HCT116 (cell line): ENCODE results near the gene CACNA1E. TPM values are rescaled to one million over a fixed set of nuclear protein-coding genes. Genes with fewer than 3 reads are reported as not detected.

Experiments
- ATAC-seq: fragments of 200-7000 bp; cut with Tn5 transposase; 2 replicates; pipeline ENCODE4 v1.9.1; 2020; ENCODE audit warnings: mild to moderate bottlenecking, moderate library complexity
- BruUV-seq: library from RNA; stranded (reverse); fragments of 400-500 nt; replicated peaks from 2 replicates; lab custom pipeline; 2021; lab: Mats Ljungman, UMichigan
- CTCF ChIA-PET: fragments of 300-600 bp; sonication (Branson Sonifier 250); formaldehyde crosslinking; loops from one replicate; lab custom pipeline; 2021; ENCODE audit warnings: antibody characterized with exemption; lab: Charles Lee
- POLR2A ChIA-PET: fragments of 300-600, 350-600 bp; sonication (Branson Sonifier 250); formaldehyde crosslinking; loops from one replicate; lab custom pipeline; 2021; ENCODE audit warnings: antibody characterized with exemption; lab: Charles Lee
- RAD21 ChIA-PET, 2 experiments: fragments of 300-600 bp; sonication (Branson Sonifier 250); formaldehyde crosslinking; loops; one replicate each; lab custom pipeline; 2023; ENCODE audit warnings: low total read pairs in 2 of 2; ENCODE audit not compliant: uncharacterized antibody in 2 of 2, unreplicated experiment in 2 of 2, low non-redundant PET in 1 of 2; lab: Charles Lee
- DNase-seq: peaks from one replicate; pipeline ENCODE4 v3.0.0-alpha.2; 2010; ENCODE audit warnings: low read depth, low spot score
- H2AFZ ChIP-seq: fragments of 200-600 bp; shearing (Covaris generic), sonication (generic); 2 replicates; pipeline ENCODE4 v1.6.1; 2017; ENCODE audit warnings: low read depth, mixed run types, mixed read lengths, antibody characterized with exemption, low read length; ENCODE audit not compliant: poor library complexity, severe bottlenecking
- H3K27ac ChIP-seq: 2 replicates; pipeline ENCODE4 v1.5.1; 2012; ENCODE audit warnings: low read depth, low read length
- H3K27me3 ChIP-seq: fragments of 200-600 bp; sonication (generic); 2 replicates; pipeline ENCODE4 v1.6.1; 2016; ENCODE audit warnings: mixed run types, low read length, mixed read lengths; ENCODE audit not compliant: insufficient read depth
- H3K36me3 ChIP-seq, 2 experiments: fragments of 200-500 bp in 1 of 2; fragments of 200-600 bp in 1 of 2; sonication (Bioruptor generic) in 1 of 2; sonication (generic) in 1 of 2; 2 replicates each; pipeline versions ENCODE4 v1.5.1 to v1.6.1; 2014 to 2016; ENCODE audit warnings: low read length in 2 of 2, inconsistent platforms in 1 of 2, mixed read lengths in 1 of 2, mixed run types in 1 of 2; ENCODE audit not compliant: insufficient read depth in 2 of 2, control insufficient read depth in 1 of 2
- H3K4me1 ChIP-seq, 2 experiments: fragments of 200-600 bp in 1 of 2; sonication (generic) in 1 of 2; 2 replicates each; pipeline versions ENCODE4 v1.5.1 to v1.6.1; 2012 to 2017; ENCODE audit warnings: low read length in 2 of 2, inconsistent platforms in 1 of 2, mild to moderate bottlenecking in 1 of 2, mixed read lengths in 1 of 2, mixed run types in 1 of 2, moderate library complexity in 1 of 2; ENCODE audit not compliant: insufficient read depth in 2 of 2, control insufficient read depth in 1 of 2
- H3K4me2 ChIP-seq: fragments of 200-600 bp; sonication (generic); 2 replicates; pipeline ENCODE4 v1.6.1; 2017; ENCODE audit warnings: mixed run types, low read length, mixed read lengths
- H3K4me3 ChIP-seq, 2 experiments: fragments of 200-600 bp in 1 of 2; sonication (generic) in 1 of 2; replicated peaks in 1 of 2; 2 replicates each; pipeline ENCODE4 v1.5.1; 2011 to 2016; ENCODE audit warnings: low read length in 2 of 2, control low read depth in 1 of 2, low read depth in 1 of 2, mild to moderate bottlenecking in 1 of 2, mixed read lengths in 1 of 2, mixed run types in 1 of 2
- H3K79me2 ChIP-seq: fragments of 200-600 bp; sonication (generic); 2 replicates; pipeline ENCODE4 v1.6.1; 2017; ENCODE audit warnings: mild to moderate bottlenecking, mixed run types, low read length, moderate library complexity, mixed read lengths; ENCODE audit not compliant: insufficient read depth
- H3K9ac ChIP-seq: fragments of 200-600 bp; sonication (generic); 2 replicates; pipeline ENCODE4 v1.6.1; 2016; ENCODE audit warnings: low read length, mixed read lengths
- H3K9me2 ChIP-seq: fragments of 200-600 bp; sonication (generic), shearing (Covaris generic); 2 replicates; pipeline ENCODE4 v1.6.1; 2017; ENCODE audit warnings: mixed run types, mild to moderate bottlenecking, moderate library complexity; ENCODE audit not compliant: insufficient read depth
- H3K9me3 ChIP-seq, 2 experiments: fragments of 200-500 bp in 1 of 2; fragments of 200-600 bp in 1 of 2; sonication (Bioruptor generic) in 1 of 2; sonication (generic) in 1 of 2; 2 replicates each; pipeline ENCODE4 v1.6.1; 2014 to 2017; ENCODE audit warnings: low read length in 2 of 2, mixed read lengths in 2 of 2, inconsistent platforms in 1 of 2, low read depth in 1 of 2, mild to moderate bottlenecking in 1 of 2, mixed run types in 1 of 2, moderate library complexity in 1 of 2; ENCODE audit not compliant: control insufficient read depth in 1 of 2, insufficient read depth in 1 of 2
- H4K20me1 ChIP-seq: fragments of 200-600 bp; sonication (generic), shearing (Covaris generic); 2 replicates; pipeline ENCODE4 v1.6.1; 2017; ENCODE audit warnings: mixed run types, mild to moderate bottlenecking, moderate library complexity; ENCODE audit not compliant: insufficient read depth
- EZH2 ChIP-seq: fragments of 200-600 bp; sonication (generic); IDR thresholded peaks from 2 replicates; pipeline ENCODE4 v1.6.1; 2017; ENCODE audit warnings: antibody characterized with exemption, mixed run types
- POLR2A ChIP-seq: IDR thresholded peaks from 2 replicates; pipeline ENCODE4 v1.7.0; 2011; ENCODE audit warnings: borderline replicate concordance; ENCODE audit not compliant: insufficient read depth, insufficient read length; ENCODE audit errors: extremely low read depth
- POLR2AphosphoS5 ChIP-seq: IDR thresholded peaks from 2 replicates; pipeline ENCODE4 v1.6.1; 2011; ENCODE audit warnings: mild to moderate bottlenecking, low read depth, low read length, moderate library complexity
- SIN3A ChIP-seq: IDR thresholded peaks from 2 replicates; pipeline ENCODE4 v1.6.1; 2012; ENCODE audit warnings: low read depth
- SRF ChIP-seq: IDR thresholded peaks from 2 replicates; pipeline ENCODE4 v1.6.1; 2012; ENCODE audit warnings: low read depth
- TCF7L2 ChIP-seq: IDR thresholded peaks from 2 replicates; pipeline ENCODE4 v1.7.0; 2011; ENCODE audit warnings: borderline replicate concordance, inconsistent platforms; ENCODE audit not compliant: insufficient read depth, insufficient read length; ENCODE audit errors: extremely low read depth
- ZFX ChIP-seq: fragments of 450-650 bp; IDR thresholded peaks from 2 replicates; pipeline ENCODE4 v1.6.1; 2017
- ZNF274 ChIP-seq: fragments of 200-500 bp; sonication (Bioruptor generic); IDR thresholded peaks from 2 replicates; pipeline ENCODE4 v1.6.1; 2014; ENCODE audit warnings: mild to moderate bottlenecking, low read depth, low read length, inconsistent platforms
- intact Hi-C: fragments of 100-400 bp; cut with micrococcal nuclease; formaldehyde crosslinking; loops from 2 replicates; pipeline ENCODE4 v1.10.0; 2022
- total RNA-seq: library from RNA; stranded (reverse); gene quantifications from one replicate; pipeline ENCODE4 v1.2.1, GENCODE V29; 2021; ENCODE audit not compliant: unreplicated experiment
- TF ChIP-seq, protein P1 (sequence below): IDR thresholded peaks from 2 replicates; pipeline ENCODE4 v1.6.1; 2011; ENCODE audit warnings: mild to moderate bottlenecking, low read length, moderate library complexity; ENCODE audit not compliant: insufficient replicate concordance; ENCODE audit errors: extremely low read depth
- TF ChIP-seq, protein P2 (sequence below): IDR thresholded peaks from 2 replicates; pipeline ENCODE4 v1.6.1; 2012
- TF ChIP-seq, protein P3 (sequence below): IDR thresholded peaks from 2 replicates; pipeline ENCODE4 v1.6.1; 2012; ENCODE audit warnings: low read depth

Gene CACNA1E
- total RNA-seq, 1 experiment from 2014 or later = 0.02 TPM

DNA sequence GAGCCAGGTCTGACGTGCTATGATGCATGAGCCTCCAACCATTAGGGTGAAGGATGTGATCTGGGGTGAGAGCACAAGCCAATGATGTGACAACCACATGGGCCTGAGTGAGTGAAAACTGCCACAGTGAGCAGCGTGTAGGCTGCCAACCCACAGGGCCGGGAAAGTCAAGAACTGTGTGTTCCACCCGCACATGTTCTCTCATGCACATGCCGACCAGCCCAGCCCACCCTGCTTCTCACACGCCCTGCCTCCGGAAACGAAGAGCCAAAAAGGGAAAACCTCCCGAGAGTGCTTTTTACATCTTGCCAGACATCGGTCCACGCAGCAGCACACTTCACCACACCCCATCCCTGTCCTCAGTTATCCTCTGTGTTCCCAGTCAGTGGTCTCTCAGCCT is 197.0 kb downstream of the CACNA1E start:
- Histone ChIP-seq H3K9ac (no peak overlapping the region), H3K27ac (no peak overlapping the region), H3K4me1 (no peaks in the 10 kb centered on the region), H3K79me2 (no peaks in the 10 kb centered on the region), H3K4me3 (no peak overlapping the region), H3K9me2 (no peaks in the 10 kb centered on the region), H3K36me3 (no peaks in the 10 kb centered on the region), H4K20me1 (no peaks in the 10 kb centered on the region)
- ChIA-PET CTCF (no interaction called here), RAD21 (no interaction called here)
- DNase-seq = no peak
- intact Hi-C loops = no loop called here
- TF ChIP-seq TCF7L2 (no peak), POLR2A (no peak), SIN3A (no peak), ZFX (no peak), EZH2 (no peak), ZNF274 (no peak), POLR2AphosphoS5 (no peak), SRF (no peak)
- TF ChIP-seq, protein P1, sequence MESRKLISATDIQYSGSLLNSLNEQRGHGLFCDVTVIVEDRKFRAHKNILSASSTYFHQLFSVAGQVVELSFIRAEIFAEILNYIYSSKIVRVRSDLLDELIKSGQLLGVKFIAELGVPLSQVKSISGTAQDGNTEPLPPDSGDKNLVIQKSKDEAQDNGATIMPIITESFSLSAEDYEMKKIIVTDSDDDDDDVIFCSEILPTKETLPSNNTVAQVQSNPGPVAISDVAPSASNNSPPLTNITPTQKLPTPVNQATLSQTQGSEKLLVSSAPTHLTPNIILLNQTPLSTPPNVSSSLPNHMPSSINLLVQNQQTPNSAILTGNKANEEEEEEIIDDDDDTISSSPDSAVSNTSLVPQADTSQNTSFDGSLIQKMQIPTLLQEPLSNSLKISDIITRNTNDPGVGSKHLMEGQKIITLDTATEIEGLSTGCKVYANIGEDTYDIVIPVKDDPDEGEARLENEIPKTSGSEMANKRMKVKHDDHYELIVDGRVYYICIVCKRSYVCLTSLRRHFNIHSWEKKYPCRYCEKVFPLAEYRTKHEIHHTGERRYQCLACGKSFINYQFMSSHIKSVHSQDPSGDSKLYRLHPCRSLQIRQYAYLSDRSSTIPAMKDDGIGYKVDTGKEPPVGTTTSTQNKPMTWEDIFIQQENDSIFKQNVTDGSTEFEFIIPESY = no peak
- TF ChIP-seq, protein P2, sequence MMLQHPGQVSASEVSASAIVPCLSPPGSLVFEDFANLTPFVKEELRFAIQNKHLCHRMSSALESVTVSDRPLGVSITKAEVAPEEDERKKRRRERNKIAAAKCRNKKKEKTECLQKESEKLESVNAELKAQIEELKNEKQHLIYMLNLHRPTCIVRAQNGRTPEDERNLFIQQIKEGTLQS = no peak
- TF ChIP-seq, protein P3, sequence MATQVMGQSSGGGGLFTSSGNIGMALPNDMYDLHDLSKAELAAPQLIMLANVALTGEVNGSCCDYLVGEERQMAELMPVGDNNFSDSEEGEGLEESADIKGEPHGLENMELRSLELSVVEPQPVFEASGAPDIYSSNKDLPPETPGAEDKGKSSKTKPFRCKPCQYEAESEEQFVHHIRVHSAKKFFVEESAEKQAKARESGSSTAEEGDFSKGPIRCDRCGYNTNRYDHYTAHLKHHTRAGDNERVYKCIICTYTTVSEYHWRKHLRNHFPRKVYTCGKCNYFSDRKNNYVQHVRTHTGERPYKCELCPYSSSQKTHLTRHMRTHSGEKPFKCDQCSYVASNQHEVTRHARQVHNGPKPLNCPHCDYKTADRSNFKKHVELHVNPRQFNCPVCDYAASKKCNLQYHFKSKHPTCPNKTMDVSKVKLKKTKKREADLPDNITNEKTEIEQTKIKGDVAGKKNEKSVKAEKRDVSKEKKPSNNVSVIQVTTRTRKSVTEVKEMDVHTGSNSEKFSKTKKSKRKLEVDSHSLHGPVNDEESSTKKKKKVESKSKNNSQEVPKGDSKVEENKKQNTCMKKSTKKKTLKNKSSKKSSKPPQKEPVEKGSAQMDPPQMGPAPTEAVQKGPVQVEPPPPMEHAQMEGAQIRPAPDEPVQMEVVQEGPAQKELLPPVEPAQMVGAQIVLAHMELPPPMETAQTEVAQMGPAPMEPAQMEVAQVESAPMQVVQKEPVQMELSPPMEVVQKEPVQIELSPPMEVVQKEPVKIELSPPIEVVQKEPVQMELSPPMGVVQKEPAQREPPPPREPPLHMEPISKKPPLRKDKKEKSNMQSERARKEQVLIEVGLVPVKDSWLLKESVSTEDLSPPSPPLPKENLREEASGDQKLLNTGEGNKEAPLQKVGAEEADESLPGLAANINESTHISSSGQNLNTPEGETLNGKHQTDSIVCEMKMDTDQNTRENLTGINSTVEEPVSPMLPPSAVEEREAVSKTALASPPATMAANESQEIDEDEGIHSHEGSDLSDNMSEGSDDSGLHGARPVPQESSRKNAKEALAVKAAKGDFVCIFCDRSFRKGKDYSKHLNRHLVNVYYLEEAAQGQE = no peak
- TF ChIP-seq, all 23 proteins: peak for 0
- ATAC-seq = no peak
- POLR2A ChIA-PET = no interaction called here
- H3K27me3 ChIP-seq = peaks cover 37% of the 10 kb centered on the region; the same call in 1 of the 2 replicates
- BruUV-seq = no TSS peak
- H3K4me2 ChIP-seq = no peak overlapping the region
- no peak overlapping the region for H2AFZ ChIP-seq
- no peaks in the 10 kb centered on the region for H3K9me3 ChIP-seq
